B cell (primary cell): ENCODE data around the gene CTSL.

ENCODE experiments used
- EZH2 ChIP-seq: IDR thresholded peaks from 2 replicates; pipeline ENCODE4 v1.6.1; 2012; ENCODE audit warnings: borderline replicate concordance, low read depth, mild to moderate bottlenecking, moderate library complexity, low read length; ENCODE audit not compliant: insufficient read depth, poor library complexity, severe bottlenecking
- TF ChIP-seq, protein P1 (sequence below): fragments of 200-600 bp; IDR thresholded peaks from one replicate; pipeline ENCODE4 v1.8.0; 2022; ENCODE audit warnings: antibody characterized with exemption, mild to moderate bottlenecking

DNA sequence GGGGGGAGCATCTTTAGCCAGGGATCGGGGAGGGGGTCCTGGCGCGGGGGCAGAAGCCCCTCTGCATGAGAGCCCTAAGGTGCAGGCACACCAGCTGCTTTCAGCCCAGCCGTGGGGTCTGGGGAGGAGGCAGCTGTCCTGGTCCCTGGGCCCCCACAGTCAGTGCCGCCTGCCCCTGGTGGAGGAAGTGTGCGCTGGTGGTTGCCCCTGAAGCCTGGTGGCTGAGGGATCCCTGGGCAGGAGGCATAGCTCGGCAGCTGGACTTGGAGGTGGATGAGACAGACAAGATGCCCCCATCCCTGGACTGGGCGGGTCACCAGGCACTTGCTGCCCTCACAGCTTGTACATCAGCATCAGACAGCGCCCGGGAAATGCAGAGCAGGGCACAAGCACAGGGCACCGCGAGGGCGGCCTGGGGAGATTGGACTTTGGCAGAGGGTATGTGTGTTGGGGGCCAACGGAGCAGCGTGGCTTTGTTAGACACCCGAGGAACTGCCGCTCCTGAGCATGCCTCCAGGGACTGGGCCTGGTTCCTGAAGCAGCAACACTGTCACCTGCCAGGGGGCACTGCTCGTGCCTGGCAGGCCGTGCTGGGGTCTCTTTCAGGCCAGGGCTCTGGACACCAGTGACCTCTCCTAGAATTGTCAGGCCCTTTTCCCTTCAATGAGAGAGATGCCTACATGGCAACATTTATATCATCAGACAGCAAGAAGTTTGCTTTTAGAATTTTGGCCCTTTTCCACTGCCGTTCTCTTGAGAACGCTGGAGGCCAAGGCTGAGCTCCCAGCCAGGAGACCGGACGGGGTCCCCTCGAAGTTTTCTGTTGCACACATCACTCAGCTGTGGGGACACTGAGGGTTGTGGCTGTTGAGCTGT, 41.9 kb upstream of the CTSL start:
- TF ChIP-seq, protein P1, sequence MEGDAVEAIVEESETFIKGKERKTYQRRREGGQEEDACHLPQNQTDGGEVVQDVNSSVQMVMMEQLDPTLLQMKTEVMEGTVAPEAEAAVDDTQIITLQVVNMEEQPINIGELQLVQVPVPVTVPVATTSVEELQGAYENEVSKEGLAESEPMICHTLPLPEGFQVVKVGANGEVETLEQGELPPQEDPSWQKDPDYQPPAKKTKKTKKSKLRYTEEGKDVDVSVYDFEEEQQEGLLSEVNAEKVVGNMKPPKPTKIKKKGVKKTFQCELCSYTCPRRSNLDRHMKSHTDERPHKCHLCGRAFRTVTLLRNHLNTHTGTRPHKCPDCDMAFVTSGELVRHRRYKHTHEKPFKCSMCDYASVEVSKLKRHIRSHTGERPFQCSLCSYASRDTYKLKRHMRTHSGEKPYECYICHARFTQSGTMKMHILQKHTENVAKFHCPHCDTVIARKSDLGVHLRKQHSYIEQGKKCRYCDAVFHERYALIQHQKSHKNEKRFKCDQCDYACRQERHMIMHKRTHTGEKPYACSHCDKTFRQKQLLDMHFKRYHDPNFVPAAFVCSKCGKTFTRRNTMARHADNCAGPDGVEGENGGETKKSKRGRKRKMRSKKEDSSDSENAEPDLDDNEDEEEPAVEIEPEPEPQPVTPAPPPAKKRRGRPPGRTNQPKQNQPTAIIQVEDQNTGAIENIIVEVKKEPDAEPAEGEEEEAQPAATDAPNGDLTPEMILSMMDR: no peak
- no peak for TF ChIP-seq EZH2
